HG03469 (cell line): ENCODE results near the gene DTX4.
A peak's percentile ranks its signal among the peaks of the same experiment; 100 is the strongest.

Source experiments
- ATAC-seq: cut with Tn5 transposase; IDR thresholded peaks from one replicate; pipeline ENCODE4 v1.9.1; 2021; ENCODE audit warnings: mild to moderate bottlenecking, moderate library complexity, moderate number of reproducible peaks; ENCODE audit not compliant: unreplicated experiment

DTX4 gene

DNA sequence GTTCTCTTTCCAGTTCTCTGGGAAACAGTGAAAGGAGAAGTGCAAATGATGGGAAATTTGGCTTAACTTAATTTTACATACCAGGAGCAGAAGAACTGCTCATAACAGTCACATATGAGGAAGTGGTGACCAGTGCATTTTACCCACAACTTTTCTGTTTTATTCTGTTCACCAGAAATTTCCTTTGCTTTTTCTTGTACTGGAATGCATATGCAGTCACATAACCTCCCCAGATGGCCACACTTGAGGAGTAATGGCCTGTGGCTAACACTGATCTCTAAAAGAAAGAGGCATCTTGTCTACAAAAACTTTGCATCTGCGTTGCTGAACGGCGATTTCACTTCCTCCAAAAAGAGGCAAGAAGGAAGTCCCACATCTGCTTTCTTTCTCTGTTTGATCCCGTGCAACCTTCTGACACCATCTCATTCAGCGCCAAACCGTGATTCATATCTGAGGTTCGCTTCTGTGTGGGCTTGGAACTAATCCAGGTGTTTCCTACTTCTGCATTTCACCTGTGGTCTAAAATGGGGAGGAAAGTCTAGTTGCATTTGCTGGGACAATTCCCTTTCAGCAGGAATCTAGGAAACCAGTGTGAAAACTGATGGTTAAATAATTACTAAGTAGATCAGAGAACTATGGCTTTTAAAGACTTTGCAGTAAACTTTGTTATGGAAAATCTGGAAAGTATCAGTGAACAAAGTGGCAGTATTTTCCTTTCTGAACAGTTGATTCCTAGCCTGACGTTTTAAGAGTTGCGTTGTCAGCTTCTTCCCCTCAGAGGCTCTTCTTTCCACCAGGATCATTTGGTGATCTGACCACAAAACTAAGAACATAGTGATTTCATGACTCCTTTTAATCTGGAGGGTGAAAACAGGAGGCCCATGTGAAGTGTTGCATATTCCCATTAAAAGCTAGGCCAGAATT, 45.0 kb downstream of the DTX4 start:
- ATAC-seq = peak; percentile 80

DNA sequence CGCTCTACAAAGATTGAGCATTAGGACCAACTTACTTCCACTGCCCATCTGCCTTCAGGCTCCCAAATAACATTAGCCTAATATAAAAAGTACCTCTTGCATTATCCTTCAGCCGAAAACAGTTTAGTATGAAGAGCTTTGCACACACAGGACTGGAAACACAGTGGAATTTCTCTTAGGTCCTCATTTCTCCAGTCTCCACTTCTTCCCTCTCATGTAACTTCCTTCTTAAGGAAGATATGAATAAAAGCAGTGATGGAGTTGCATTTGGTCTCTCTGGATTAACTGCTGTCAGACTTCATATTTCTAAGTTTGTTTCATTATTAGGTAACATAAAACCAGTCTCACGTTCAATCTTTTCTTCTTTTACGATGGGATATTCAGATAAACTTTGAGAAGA, 46.4 kb downstream of the DTX4 start:
- ATAC-seq = no peak

DNA sequence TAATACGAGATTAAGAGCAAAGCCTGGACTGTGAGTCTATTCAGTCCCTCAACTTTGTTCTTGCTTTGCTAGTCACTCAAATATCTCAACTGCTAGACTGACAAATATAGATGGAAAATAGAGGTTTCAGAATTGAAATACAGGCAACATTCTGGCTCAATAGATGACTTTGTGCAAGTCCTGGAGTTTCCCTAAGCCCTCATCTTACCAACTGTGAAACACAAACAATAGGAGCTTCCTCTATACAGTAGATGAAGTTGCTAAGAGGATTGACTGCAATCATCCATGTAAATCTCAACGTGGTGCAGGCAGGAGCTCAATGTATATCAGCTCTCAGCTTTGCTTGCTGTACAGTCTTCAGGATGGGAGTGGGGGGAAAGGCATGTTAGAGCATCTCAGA, 47.0 kb downstream of the DTX4 start:
- no peak for ATAC-seq

DNA sequence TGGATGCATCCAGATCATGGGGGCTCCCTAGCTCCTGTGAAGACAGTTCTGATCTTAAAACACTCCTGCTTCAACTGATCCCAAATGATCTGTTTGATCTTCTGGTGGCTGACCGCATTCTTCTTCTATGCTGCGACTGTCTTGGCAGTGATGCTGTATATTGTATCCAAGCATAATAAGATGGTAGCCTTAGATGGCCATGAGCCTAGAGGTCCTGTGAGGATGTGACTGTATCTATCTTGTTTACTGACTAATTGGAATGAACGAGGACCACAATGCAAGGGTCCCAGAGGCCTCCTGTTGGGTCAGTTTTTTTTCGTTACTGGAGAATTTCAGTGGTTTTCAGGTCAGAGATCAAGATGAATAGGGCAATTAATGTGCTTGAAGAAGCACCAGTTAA, 47.9 kb downstream of the DTX4 start:
- no peak for ATAC-seq

DNA sequence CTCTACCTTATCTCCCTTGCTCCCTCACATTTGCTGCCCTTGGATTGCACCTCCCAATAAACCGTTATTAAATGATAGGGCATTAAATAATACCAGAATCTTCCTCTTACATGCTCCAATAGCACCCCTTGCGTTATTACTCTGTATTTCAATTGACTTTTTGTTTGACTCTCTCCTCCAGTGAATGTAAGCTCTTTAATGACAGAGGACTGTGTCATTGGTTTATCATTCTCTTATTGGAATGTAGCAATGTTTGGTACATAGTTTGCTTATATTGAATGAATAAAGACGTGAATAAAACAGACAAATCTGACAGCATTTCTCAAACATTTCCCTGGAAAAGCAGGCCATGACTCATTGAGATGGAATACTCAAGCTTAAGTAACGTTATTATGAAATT, 49.5 kb downstream of the DTX4 start:
- ATAC-seq = no peak

GRCh38 chr11:59222464-59223060, 50.6 kb downstream of the DTX4 start:
- ATAC-seq = no peak

GRCh38 chr11:59223177-59223576, 51.2 kb downstream of the DTX4 start:
- ATAC-seq = no peak

GRCh38 chr11:59223611-59224010, 51.7 kb downstream of the DTX4 start:
- ATAC-seq = no peak

DNA sequence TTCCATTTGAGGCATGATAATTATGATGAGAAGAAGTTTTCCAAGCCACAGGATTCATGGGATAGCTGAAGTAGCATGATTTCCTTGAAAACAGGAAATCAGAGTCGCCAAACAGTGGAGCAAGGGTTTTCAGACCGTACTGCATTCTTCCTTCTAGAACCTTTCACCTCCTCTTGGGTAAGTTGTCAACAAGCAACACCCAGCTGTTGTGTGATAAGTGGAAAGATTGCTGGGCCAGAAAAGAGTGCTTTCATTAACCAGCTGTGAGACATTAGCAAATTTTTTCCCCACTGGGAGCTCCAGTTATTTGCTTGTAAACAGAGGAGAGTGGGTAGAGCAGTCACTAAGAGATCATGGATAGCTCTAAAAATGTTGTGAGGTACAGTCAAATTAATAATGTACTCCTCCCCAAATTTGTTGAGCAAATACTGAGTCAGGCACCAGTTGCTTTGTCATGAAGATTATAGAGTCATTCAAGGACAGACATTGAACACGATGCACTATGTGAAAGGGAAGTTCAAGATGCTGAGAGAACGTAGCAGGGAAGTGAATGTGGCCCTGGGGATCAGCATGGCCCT, 52.5 kb downstream of the DTX4 start:
- no peak for ATAC-seq

GRCh38 chr11:59225017-59225416, 53.1 kb downstream of the DTX4 start:
- ATAC-seq = no peak

GRCh38 chr11:59226396-59226795, 54.5 kb downstream of the DTX4 start:
- no peak for ATAC-seq

DNA sequence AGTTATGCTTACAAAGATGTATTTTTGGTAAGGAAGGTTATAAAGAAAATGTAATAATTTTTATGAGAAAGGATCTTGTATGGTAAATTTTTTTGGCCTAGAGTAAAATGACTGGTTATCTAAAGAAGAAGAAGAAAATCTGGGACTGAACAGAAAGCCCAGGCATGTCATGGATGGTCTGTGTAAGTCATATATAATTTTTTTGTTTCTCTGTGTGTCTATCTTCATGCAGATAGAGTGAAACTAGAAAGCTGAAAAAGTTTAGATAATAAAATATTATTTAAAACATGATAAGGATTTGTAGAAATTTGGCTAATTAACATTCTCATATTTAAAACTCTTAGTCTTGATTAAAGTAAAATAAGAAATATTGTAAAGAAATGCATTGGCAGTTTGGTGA, 68.4 kb downstream of the DTX4 start:
- ATAC-seq = no peak

GRCh38 chr11:59243633-59244032, 71.7 kb downstream of the DTX4 start:
- ATAC-seq = no peak

DNA sequence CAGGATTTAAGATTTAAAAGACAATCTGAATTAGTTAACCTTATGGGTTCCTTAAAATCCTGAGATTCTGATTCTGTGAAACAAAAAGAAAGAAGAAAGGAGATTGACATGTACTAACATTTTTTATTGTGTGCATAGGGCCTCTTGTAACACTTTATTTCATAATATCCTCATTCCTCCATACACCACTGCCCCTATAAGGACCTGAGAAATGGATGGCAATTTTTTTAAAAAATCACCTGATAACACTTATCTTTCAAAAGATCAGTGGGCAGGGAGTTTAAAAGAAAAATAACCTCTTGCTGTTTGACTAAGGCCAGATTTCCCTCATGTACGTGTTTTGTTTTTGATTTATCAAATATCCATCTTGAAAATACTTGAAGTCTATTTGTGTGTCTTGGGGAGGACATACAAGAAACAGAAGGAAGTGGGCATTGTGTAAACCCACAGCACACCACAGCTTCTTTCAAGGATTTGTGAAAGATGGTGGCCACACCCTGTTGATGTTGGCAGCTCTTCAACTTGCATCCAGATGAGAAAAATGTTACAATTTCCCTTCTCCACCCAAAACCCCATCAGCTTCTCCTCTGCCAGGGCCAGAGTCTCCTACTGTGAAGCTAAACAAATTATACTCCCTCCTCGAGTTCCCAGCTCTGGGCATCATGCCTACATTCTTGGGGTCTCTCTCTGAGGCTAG, 75.7 kb downstream of the DTX4 start:
- ATAC-seq = no peak

GRCh38 chr11:59249535-59249934, 77.6 kb downstream of the DTX4 start:
- ATAC-seq = no peak

DNA sequence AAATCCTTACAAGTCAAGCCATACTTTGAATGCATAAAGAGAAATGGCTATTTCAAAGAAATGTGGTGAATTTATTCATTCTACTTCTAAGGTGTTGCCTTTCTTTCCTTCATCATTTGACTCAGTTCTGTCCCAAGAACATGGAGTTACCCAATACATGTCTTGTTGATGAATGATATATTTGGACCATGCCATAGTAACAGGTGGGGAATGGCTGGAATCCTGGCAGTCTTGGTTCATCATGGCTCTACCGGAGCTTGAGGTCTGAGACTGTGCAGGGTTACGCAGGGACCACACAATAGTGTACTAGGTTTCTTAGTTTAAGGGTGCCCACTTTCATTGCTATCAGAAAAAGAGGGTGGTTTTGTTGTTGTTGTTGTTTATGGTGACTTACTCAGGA, 81.1 kb downstream of the DTX4 start:
- no peak for ATAC-seq

- no peak for ATAC-seq
Observed at GRCh38 chr11:59254286-59254685, 82.4 kb downstream of the DTX4 start.

DNA sequence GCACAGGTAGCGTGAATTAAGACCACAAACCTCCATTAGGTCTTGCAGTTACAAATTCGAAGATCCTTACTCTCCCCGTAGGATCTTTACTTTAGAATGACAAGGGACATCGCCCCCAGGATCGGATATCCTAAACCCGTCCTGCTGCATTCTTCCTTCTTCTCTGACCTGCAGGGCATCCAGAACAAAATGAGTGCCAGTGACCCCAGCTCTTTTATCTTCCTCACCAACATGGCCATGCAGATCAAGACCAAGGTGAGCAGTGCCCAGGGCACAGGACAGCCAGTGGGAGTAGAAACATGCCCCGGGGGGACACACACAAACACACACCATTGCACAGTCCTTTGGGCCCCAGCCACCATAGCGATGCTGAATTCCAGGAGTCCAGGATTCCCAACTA, 83.3 kb downstream of the DTX4 start:
- ATAC-seq = no peak
